Mucosa of stomach (tissue), 1 donor: ENCODE measurements around the gene MLH1.
"Not testable (repeated sequence)": the region's sequence is repeated elsewhere in the genome, so short reads cannot be mapped to it uniquely, and the experiment has no call there.

Source experiments
- H3K27me3 ChIP-seq: one replicate; pipeline ENCODE4 v1.7.0; 2013; ENCODE audit warnings: mild to moderate bottlenecking, low read length; ENCODE audit not compliant: control insufficient read depth, insufficient read depth
- H3K36me3 ChIP-seq: one replicate; pipeline ENCODE4 v1.7.0; 2013; ENCODE audit warnings: low read length; ENCODE audit not compliant: control insufficient read depth, insufficient read depth
- H3K4me1 ChIP-seq: one replicate; pipeline ENCODE4 v1.7.0; 2013; ENCODE audit warnings: mild to moderate bottlenecking, low read length; ENCODE audit not compliant: control insufficient read depth, insufficient read depth
- H3K4me3 ChIP-seq: one replicate; pipeline ENCODE4 v1.7.0; 2013; ENCODE audit warnings: low read length
- H3K9ac ChIP-seq: one replicate; pipeline ENCODE4 v1.7.0; 2013; ENCODE audit warnings: mild to moderate bottlenecking, low read length, moderate library complexity
- H3K9me3 ChIP-seq: one replicate; pipeline ENCODE4 v1.7.0; 2013; ENCODE audit warnings: mild to moderate bottlenecking, low read length, moderate library complexity; ENCODE audit not compliant: control insufficient read depth
- donor health status: Pancreatic carcinoma.

MLH1 gene

GRCh38 chr3:36993326-36994283 lies at the start of gene MLH1:
Gene MLH1 (plus strand): TSS chr3:36993518. CDS start chr3:36993548, 30 bp downstream.
- peaks cover 5% of the 10 kb centered on the region for H3K36me3 ChIP-seq
- peak within 1 kb of the TSS; percentile 90 for H3K9ac ChIP-seq
- H3K27me3 ChIP-seq = no peaks in the 10 kb centered on the region
- peaks cover 18% of the 10 kb centered on the region for H3K4me1 ChIP-seq
- peak within 1 kb of the TSS; percentile 58 for H3K4me3 ChIP-seq
- no peaks in the 10 kb centered on the region for H3K9me3 ChIP-seq

- H3K9me3 ChIP-seq = no peaks in the 10 kb centered on the region
- no peaks in the 10 kb centered on the region for H3K27me3 ChIP-seq
- H3K4me3 ChIP-seq = peak overlapping the region; percentile 80
- H3K36me3 ChIP-seq = no peaks in the 10 kb centered on the region
- peaks cover under 1% of the 10 kb centered on the region for H3K4me1 ChIP-seq
- peak overlapping the region; percentile 83 for H3K9ac ChIP-seq
Observed at GRCh38 chr3:36943601-36944000, 49.7 kb upstream of the MLH1 start.

- peak overlapping the region; percentile 83 for H3K9ac ChIP-seq
- H3K9me3 ChIP-seq = no peaks in the 10 kb centered on the region
- no peaks in the 10 kb centered on the region for H3K36me3 ChIP-seq
- H3K27me3 ChIP-seq = no peaks in the 10 kb centered on the region
- H3K4me1 ChIP-seq = no peaks in the 10 kb centered on the region
- peak overlapping the region; percentile 80 for H3K4me3 ChIP-seq
Observed at GRCh38 chr3:36944012-36944640, 49.2 kb upstream of the MLH1 start.

- no peaks in the 10 kb centered on the region for H3K4me1 ChIP-seq
- no peaks in the 10 kb centered on the region for H3K9me3 ChIP-seq
- H3K9ac ChIP-seq = peak within 1 kb of the TSS; percentile 83
- H3K36me3 ChIP-seq = no peaks in the 10 kb centered on the region
- no peaks in the 10 kb centered on the region for H3K27me3 ChIP-seq
- peak within 1 kb of the TSS; percentile 80 for H3K4me3 ChIP-seq
Observed at GRCh38 chr3:36944641-36945270, 48.6 kb upstream of the MLH1 start, which contains the start of gene TRANK1. Gene TRANK1 (minus strand): TSS chr3:36945054. CDS start chr3:36944809, 245 bp downstream.

- Histone ChIP-seq H3K27me3 (no peaks in the 10 kb centered on the region), H3K9me3 (no peaks in the 10 kb centered on the region), H3K4me1 (no peaks in the 10 kb centered on the region), H3K9ac (no peak overlapping the region), H3K36me3 (no peaks in the 10 kb centered on the region), H3K4me3 (peak overlapping the region; percentile 80)
Observed at GRCh38 chr3:36945333-36945980, 47.9 kb upstream of the MLH1 start.

- H3K9me3 ChIP-seq = not testable (repeated sequence)
Observed at GRCh38 chr3:36947814-36948213, 45.5 kb upstream of the MLH1 start.

DNA sequence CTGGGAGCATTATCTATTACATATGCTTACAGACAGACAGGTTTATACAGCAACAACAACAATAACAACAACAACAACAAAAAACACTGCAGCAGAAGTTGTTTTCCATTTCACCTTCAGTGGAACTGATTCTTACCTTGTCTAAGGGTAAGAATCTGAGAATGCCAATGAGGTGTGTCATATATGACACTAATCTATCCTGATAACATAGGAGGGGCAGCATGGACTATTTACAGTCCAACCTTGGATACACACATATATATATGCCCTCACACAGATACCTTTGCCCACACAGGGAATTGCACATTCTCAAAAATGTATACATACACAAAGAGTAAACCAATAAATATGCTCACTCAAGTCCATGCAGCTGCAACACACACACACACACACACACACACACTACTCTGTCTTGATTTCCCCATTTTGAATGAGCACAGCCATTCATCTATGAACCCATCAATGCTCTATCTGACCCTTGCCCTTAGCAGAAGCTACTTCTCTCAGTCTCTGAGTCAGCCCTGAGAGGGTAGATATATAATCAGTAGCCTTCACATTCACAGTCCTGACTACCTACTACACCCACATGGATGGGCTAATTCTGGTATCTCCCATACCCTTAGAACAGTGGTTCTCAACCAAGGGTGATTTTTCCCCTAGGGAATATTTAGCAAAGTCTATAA lies 38.7 kb upstream of the MLH1 start:
- Histone ChIP-seq H3K36me3 (no peaks in the 10 kb centered on the region), H3K27me3 (no peaks in the 10 kb centered on the region), H3K4me3 (no peak overlapping the region), H3K4me1 (peaks cover 13% of the 10 kb centered on the region), H3K9ac (no peak overlapping the region), H3K9me3 (no peaks in the 10 kb centered on the region)

More at GRCh38 chr3:36947814-36948213, 45.5 kb upstream of the MLH1 start:
- H3K4me1 ChIP-seq, H3K27me3 ChIP-seq, H3K9ac ChIP-seq, H3K36me3 ChIP-seq, H3K4me3 ChIP-seq: not testable (repeated sequence)

- Histone ChIP-seq H3K4me3 (no peak overlapping the region), H3K4me1 (peaks cover 13% of the 10 kb centered on the region), H3K27me3 (no peaks in the 10 kb centered on the region), H3K36me3 (no peaks in the 10 kb centered on the region), H3K9ac (no peak overlapping the region), H3K9me3 (no peaks in the 10 kb centered on the region)
Observed at GRCh38 chr3:36956155-36956554, 37.2 kb upstream of the MLH1 start.

DNA sequence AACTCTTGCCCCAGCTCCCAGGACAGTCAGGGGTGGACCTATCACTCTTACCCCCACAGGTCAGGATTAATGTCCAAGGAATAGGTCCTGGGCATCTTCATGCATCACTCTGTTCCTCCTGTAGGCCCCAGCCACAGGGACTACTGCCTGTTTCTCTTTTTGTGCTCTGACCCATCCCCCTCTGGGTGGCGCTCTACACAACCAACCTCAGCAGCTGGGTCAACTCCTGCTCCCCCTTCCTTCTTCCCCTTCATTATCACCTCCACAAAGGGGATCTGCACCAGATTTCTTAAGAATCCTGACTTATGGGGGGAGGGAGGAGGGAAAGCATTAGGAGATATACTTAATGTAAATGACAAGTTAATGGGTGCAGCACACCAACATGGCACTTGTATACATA lies 36.3 kb upstream of the MLH1 start:
- Histone ChIP-seq H3K27me3 (no peaks in the 10 kb centered on the region), H3K4me1 (peaks cover 13% of the 10 kb centered on the region), H3K9ac (no peak overlapping the region), H3K4me3 (no peak overlapping the region), H3K9me3 (no peaks in the 10 kb centered on the region), H3K36me3 (no peaks in the 10 kb centered on the region)

DNA sequence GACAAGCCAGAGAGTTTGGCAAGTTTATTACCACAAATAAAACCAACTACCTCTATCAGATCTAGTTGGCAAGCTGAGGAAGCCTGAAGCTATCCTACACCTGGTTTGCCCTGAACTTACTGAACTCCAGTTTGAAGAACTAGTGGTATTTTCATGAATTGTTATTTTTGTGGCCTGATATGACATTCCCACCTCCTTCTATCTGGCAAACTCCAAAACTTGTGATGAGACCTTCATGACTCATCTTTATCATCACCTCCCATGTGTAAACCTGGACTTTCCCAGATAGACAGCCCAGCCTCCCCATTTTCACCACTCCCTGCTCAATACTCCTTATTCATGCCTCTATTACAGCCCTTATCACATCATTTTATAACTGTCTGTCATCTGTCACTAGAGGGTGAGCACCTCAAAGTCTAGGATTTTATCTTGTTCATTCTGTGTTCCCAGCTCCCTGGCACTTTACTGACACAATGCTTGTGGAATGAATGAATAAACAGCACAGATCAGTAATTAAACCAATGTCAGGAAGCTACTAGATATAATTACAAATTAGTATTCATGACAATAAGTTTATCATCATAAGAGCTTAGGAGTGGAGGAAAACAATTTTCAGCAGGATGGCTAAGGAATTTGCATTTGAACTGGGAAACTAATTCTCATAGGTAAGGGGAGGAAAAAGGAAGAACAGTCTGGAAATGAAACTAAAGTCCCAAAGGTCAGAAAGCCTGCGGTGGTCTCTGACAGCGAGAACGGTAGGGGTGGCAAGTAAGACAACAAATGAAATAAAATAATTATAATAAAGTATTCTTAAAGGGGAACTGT lies 35.2 kb upstream of the MLH1 start:
- Histone ChIP-seq H3K9ac (no peak overlapping the region), H3K4me1 (peaks cover 13% of the 10 kb centered on the region), H3K27me3 (no peaks in the 10 kb centered on the region), H3K9me3 (no peaks in the 10 kb centered on the region), H3K36me3 (no peaks in the 10 kb centered on the region), H3K4me3 (no peak overlapping the region)

- Histone ChIP-seq H3K9ac (no peak overlapping the region), H3K4me1 (peaks cover 12% of the 10 kb centered on the region), H3K36me3 (no peaks in the 10 kb centered on the region), H3K4me3 (no peak overlapping the region), H3K27me3 (no peaks in the 10 kb centered on the region), H3K9me3 (no peaks in the 10 kb centered on the region)
Observed at GRCh38 chr3:36959821-36960220, 33.5 kb upstream of the MLH1 start.
